Retinal pigment epithelial cell (primary cell): Measurements from ENCODE around the gene RTN3.
A peak's percentile ranks its signal among the peaks of the same experiment; 100 is the strongest.

ENCODE experiments used
- DNase-seq: peaks from one replicate; pipeline ENCODE4 v3.0.0-alpha.2; 2010; ENCODE audit warnings: low read depth
- H3K4me3 ChIP-seq: 2 replicates; pipeline ENCODE4 v1.5.1; 2011; ENCODE audit warnings: mild to moderate bottlenecking, low read length, control low read depth, moderate library complexity
- CTCF ChIP-seq: conservative IDR thresholded peaks from 2 replicates; pipeline ENCODE4 v1.5.1; 2011; ENCODE audit warnings: low read depth, low read length, control low read depth, inconsistent platforms

RTN3 gene

DNA sequence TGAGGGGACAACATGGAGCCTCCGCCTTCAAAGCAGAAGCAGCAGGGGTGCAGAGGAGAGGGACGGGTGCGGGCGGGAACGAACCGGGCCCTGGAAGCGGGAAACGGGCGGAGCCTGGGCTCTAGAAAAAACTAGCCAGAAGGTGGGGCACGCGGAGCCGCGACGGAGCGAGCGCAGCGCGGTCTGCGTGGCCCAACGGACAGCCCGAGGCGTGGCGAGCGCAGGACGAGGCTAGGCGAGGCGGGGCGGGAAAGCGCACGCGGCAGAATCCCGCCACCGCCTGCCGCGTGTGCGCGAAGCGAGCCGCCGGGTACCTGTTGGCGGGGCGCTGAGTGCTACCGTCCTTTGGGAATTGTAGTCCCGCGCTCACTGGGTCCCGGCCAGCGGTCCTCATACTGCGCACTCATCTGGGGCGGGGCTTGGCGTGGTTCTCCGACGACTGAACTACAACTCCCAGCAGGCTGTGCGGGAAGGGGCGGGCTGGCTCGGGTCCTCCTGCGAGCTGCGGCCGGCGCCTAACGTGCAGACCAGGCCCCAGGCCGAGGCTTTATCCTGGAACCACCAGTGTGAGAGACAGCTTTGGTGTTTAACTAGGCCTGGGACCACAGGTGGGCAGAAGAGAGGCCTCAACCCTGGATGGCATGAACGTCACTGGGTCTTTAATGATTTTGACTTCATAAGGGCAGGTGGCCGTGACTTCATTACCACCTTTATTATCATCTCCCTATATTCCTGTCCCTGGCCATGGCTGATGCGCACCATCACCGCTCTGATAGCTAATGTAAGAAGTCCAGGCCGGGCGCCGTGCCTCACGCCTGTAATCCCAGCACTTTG, 9.8 kb upstream of the RTN3 start, which contains the start of gene ATL3:
TSS of gene ATL3 (minus strand) at position 55 of the 834 bp plus-strand sequence. CDS start at position 14, 41 bp downstream.
- peak; percentile 76 for DNase-seq
- peak within 1 kb of the TSS; percentile 69 for H3K4me3 ChIP-seq
- TF ChIP-seq CTCF, result no peak

DNA sequence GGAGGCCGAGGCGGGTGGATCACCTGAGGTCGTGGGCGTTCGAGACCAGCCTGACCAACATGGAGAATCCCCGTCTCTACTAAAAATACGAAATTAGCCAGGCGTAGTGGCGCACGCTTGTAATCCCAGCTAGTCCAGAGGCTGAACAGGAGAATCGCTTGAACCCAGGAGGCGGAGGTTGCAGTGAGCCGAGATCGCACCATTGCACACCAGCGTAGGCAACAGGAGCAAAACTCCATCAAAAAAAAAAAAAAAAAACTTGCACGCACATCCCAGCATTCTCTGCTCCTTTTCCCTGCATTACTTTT, 9.2 kb upstream of the RTN3 start:
- H3K4me3 ChIP-seq, result no peak overlapping the region
- no peak for DNase-seq
- TF ChIP-seq CTCF, result no peak

DNA sequence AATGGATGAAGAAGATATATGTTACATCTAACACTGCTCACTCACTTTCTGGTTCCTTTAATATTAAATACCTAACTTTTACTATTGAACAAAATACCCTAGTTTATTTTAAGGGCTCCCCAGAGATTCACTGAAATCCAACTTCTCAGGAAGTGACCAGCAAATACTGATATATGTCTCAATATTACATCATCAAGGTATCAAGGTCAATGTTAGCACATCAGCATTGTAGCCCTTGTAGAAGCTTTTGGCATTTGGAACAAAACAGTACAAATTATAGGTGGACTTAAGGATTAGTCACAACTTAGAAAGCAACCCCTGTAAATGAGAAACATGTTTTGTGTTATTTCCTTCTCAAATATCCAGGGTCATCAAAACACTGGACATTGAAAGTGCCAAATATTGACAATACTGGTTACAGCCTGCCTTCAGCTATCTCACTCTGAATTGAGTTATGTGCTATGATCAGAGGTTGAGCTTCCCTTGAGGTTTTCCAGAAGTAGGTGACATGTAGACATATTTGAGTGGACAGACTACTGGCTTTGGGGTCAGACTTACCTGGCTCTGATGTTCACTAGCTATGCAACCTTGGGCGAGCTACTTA, 8.3 kb upstream of the RTN3 start:
- TF ChIP-seq CTCF, result no peak
- no peak overlapping the region for H3K4me3 ChIP-seq

GRCh38 chr11:63673579-63673978, 7.7 kb upstream of the RTN3 start:
- no peak overlapping the region for H3K4me3 ChIP-seq
- no peak for DNase-seq

More for the DNA sequence above, 8.3 kb upstream of the RTN3 start:
- no peak for DNase-seq

GRCh38 chr11:63680834-63681320, 423 bp upstream of the RTN3 start:
- no peak for TF ChIP-seq CTCF
- no peak for DNase-seq
- peak overlapping the region; percentile 89 for H3K4me3 ChIP-seq

More at GRCh38 chr11:63673579-63673978, 7.7 kb upstream of the RTN3 start:
- TF ChIP-seq CTCF, result no peak

DNA sequence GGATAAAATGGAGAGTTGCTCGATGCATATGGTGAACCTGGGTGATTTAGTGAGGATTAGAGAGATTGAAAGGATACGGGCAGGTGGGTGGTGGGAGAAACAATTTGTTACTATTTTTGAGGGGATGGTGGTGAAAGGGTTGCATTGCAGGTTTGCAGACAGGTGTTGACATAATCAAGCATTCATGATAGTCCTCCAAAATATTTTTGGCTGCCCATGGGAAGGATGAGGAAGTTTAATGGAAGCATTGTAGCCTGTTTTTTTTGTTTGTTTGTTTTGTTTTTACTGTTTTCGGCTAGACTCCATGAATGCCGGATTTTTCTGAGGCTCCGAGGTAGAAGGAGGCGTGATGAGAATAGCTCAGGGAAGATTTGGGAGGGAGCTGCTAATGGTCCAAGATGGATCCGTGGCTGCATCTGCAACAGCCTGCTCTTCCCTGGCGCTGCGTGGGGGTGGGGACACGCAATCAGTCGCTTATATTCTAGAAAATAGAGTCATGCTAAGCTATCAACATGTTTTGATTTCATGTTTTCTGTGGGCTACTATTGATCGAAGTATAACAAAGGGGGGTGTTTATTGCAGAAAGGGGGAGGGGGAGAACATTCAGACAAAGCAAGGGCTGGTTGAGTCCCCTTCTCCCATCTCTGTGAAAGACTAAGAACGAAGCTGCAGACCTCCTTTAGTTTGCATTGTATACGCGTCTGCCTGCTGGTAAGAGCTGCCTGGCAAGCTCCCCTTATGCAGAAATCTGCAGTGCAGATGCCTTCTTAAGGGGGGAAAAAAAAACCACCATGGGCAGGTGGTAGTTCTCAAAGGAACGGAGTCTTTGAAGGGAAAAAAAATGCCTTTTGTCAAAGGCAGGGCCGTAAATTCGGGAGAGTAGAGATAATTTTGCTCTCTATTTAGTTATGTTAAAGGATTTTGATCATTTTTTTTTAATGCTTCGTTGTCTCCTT, 1.0 kb downstream of the RTN3 start:
- H3K4me3 ChIP-seq, result peak overlapping the region; percentile 89
- DNase-seq, result no peak
- no peak for TF ChIP-seq CTCF
